OCI-LY1 (cell line): ENCODE measurements around the gene LRRFIP1.

Experiments used
- CTCF ChIP-seq: fragments of 200-600 bp; sonication (generic), shearing (Covaris generic); IDR thresholded peaks from 2 replicates; pipeline ENCODE4 v1.5.1; 2017; ENCODE audit warnings: mild to moderate bottlenecking, antibody characterized with exemption, low read length, moderate library complexity, mixed read lengths
- EZH2 ChIP-seq: fragments of 200-600 bp; sonication (generic), shearing (Covaris generic); IDR thresholded peaks from 2 replicates; pipeline ENCODE4 v1.8.0; 2017; ENCODE audit warnings: borderline replicate concordance, mixed run types, mild to moderate bottlenecking, antibody characterized with exemption, low read length, moderate library complexity, mixed read lengths

- TF ChIP-seq CTCF (no peak), EZH2 (no peak)
Measured at GRCh38 chr2:237701033-237701858, 73.9 kb downstream of the LRRFIP1 start.
